GM23338 (cell line): ENCODE data around the gene TMED8. TPM values are rescaled to one million over a fixed set of nuclear protein-coding genes. Genes with fewer than 3 reads are reported as not detected.

Experiments
- ATAC-seq: fragments of 200-7000 bp; cut with Tn5 transposase; 3 replicates; pipeline ENCODE4 v1.9.1; 2020
- DNase-seq: peaks from one replicate; pipeline ENCODE4 v3.0.0-alpha.2; 2015; ENCODE audit warnings: low spot score
- H2AFZ ChIP-seq: fragments of 200-600 bp; sonication (generic); 2 replicates; pipeline ENCODE4 v1.8.0; 2016; ENCODE audit warnings: antibody characterized with exemption, mild to moderate bottlenecking, moderate library complexity
- H3F3A ChIP-seq: fragments of 200-600 bp; sonication (generic); replicated peaks from 2 replicates; pipeline ENCODE4 v1.8.0; 2017; ENCODE audit warnings: antibody characterized with exemption, mixed run types, low read depth
- H3K27ac ChIP-seq: fragments of 200-600 bp; sonication (generic); 2 replicates; pipeline ENCODE4 v1.6.1; 2016; ENCODE audit warnings: low read depth
- H3K27me3 ChIP-seq: fragments of 200-600 bp; sonication (generic); 2 replicates; pipeline ENCODE4 v1.8.0; 2016; ENCODE audit warnings: mild to moderate bottlenecking, mixed run types, moderate library complexity; ENCODE audit not compliant: insufficient read depth
- H3K36me3 ChIP-seq: fragments of 200-600 bp; sonication (generic); 2 replicates; pipeline ENCODE4 v1.8.0; 2016; ENCODE audit warnings: mild to moderate bottlenecking; ENCODE audit not compliant: insufficient read depth
- H3K4me1 ChIP-seq: fragments of 200-600 bp; sonication (generic); 2 replicates; pipeline ENCODE4 v1.8.0; 2016; ENCODE audit warnings: mild to moderate bottlenecking, moderate library complexity; ENCODE audit not compliant: insufficient read depth
- H3K4me2 ChIP-seq: fragments of 200-600 bp; sonication (generic); 2 replicates; pipeline ENCODE4 v1.7.1; 2017; ENCODE audit warnings: mixed run types
- H3K4me3 ChIP-seq: fragments of 200-600 bp; sonication (generic); 2 replicates; pipeline ENCODE4 v1.6.1; 2016; ENCODE audit warnings: mixed run types
- H3K79me2 ChIP-seq: fragments of 200-600 bp; sonication (generic); replicated peaks from 2 replicates; pipeline ENCODE4 v1.8.0; 2017; ENCODE audit warnings: mild to moderate bottlenecking; ENCODE audit not compliant: insufficient read depth
- H3K9me2 ChIP-seq: fragments of 200-600 bp; sonication (generic); 2 replicates; pipeline ENCODE4 v1.8.0; 2017; ENCODE audit not compliant: insufficient read depth
- H4K20me1 ChIP-seq: fragments of 200-600 bp; sonication (generic); replicated peaks from 2 replicates; pipeline ENCODE4 v1.8.0; 2017; ENCODE audit warnings: mild to moderate bottlenecking; ENCODE audit not compliant: insufficient read depth
- H3K27ac Mint-ChIP-seq: 2 replicates; pipeline ENCODE4 v1.8.0; 2020; ENCODE audit warnings: inconsistent platforms, mild to moderate bottlenecking, moderate library complexity, mixed read lengths
- H3K27me3 Mint-ChIP-seq: 3 replicates; pipeline ENCODE4 v1.8.0; 2022; ENCODE audit warnings: low read depth, mild to moderate bottlenecking, moderate library complexity, mixed read lengths, inconsistent platforms; ENCODE audit not compliant: insufficient read depth, poor library complexity
- H3K36me3 Mint-ChIP-seq: 3 replicates; pipeline ENCODE4 v1.8.0; 2021; ENCODE audit warnings: low read depth, mild to moderate bottlenecking, inconsistent platforms, moderate library complexity, mixed read lengths
- H3K4me1 Mint-ChIP-seq: 3 replicates; pipeline ENCODE4 v1.8.0; 2020; ENCODE audit warnings: mild to moderate bottlenecking, inconsistent platforms, mixed read lengths
- H3K4me3 Mint-ChIP-seq: 3 replicates; pipeline ENCODE4 v1.8.0; 2021; ENCODE audit warnings: moderate library complexity, mild to moderate bottlenecking, inconsistent platforms, mixed read lengths
- H3K9me3 Mint-ChIP-seq: 3 replicates; pipeline ENCODE4 v1.8.0; 2020; ENCODE audit warnings: moderate library complexity, mild to moderate bottlenecking, inconsistent platforms, mixed read lengths
- CREB1 ChIP-seq: fragments of 250-450 bp; sonication (Bioruptor Pico); IDR thresholded peaks from 2 replicates; pipeline ENCODE4 v1.5.0; 2020; ENCODE audit warnings: low read depth, mild to moderate bottlenecking, moderate library complexity
- EZH2 ChIP-seq: fragments of 200-600 bp; sonication (generic); IDR thresholded peaks from one replicate; pipeline ENCODE4 v1.8.0; 2017; ENCODE audit warnings: antibody characterized with exemption, mild to moderate bottlenecking, low read depth; ENCODE audit not compliant: unreplicated experiment
- EZH2phosphoT487 ChIP-seq: fragments of 200-600 bp; sonication (generic); IDR thresholded peaks from one replicate; pipeline ENCODE4 v1.8.1; 2018; ENCODE audit warnings: antibody characterized with exemption; ENCODE audit not compliant: unreplicated experiment
- JUNB ChIP-seq: IDR thresholded peaks from one replicate; pipeline ENCODE4 v1.6.1; 2016; ENCODE audit warnings: antibody characterized with exemption; ENCODE audit not compliant: unreplicated experiment
- NANOG ChIP-seq: IDR thresholded peaks from 2 replicates; pipeline ENCODE4 v1.6.1; 2016; ENCODE audit warnings: antibody characterized with exemption, borderline replicate concordance
- POLR2AphosphoS5 ChIP-seq: IDR thresholded peaks from 2 replicates; pipeline ENCODE4 v1.6.1; 2016; ENCODE audit warnings: antibody characterized with exemption, low read depth
- STAT1 ChIP-seq: IDR thresholded peaks from one replicate; pipeline ENCODE4 v1.6.1; 2016; ENCODE audit warnings: antibody characterized with exemption; ENCODE audit not compliant: unreplicated experiment
- ZNF114 ChIP-seq: fragments of 250-450 bp; sonication (Bioruptor Pico); IDR thresholded peaks from 2 replicates; pipeline ENCODE4 v1.5.0; 2020; ENCODE audit warnings: mild to moderate bottlenecking, moderate library complexity
- ZNF331 ChIP-seq: fragments of 250-450 bp; sonication (Bioruptor Pico); IDR thresholded peaks from 2 replicates; pipeline ENCODE4 v1.5.0; 2020; ENCODE audit warnings: low read depth, mild to moderate bottlenecking, moderate library complexity
- ZNF462 ChIP-seq: fragments of 250-450 bp; sonication (Bioruptor Pico); IDR thresholded peaks from 2 replicates; pipeline ENCODE4 v1.5.0; 2020; ENCODE audit warnings: mild to moderate bottlenecking, moderate library complexity
- polyA plus RNA-seq: library from polyadenylated mRNA; unstranded; fragments of >200 nt; fragmentation: Nextera tagmentation; extraction: Ambion mirVana; gene quantifications from 2 replicates; pipeline ENCODE4 v1.2.1, GENCODE V29; 2016
- total RNA-seq: library from RNA; depleted of rRNA; stranded (reverse); fragments of >200 nt; shearing (Covaris generic); gene quantifications from 2 replicates; pipeline ENCODE4 v1.2.3, GENCODE V29; 2014

TMED8 gene
- total and polyA plus RNA-seq, 2 experiments from 2014 or later: 4.3 to 13.8 TPM

GRCh38 chr14:77378701-77379100, 1.8 kb upstream of the TMED8 start (continued):
- TF ChIP-seq ZNF462 (CRISPR knock-in tag) (no peak), EZH2 (no peak), CREB1 (CRISPR knock-in tag) (no peak), ZNF114 (CRISPR knock-in tag) (no peak), EZH2phosphoT487 (no peak), STAT1 (no peak)

DNA sequence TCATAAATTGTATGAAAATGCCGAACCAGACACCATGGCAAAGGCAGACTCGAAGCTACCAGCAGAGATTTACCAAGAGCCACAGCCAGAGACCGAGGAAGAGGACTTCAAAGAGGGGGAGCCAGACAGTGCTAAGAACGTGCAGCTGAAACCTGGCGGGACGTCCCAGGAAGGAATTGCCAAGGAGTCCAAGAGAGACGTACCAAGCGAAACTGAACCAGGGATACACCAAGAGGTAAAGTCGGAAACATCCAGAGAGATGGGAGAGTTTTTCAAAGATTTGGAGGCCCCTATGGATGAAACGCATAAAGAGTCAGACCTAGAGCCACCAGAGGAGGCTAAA, 579 bp upstream of the TMED8 start:
- Histone ChIP-seq H3K79me2 (0 out of 2 replicates have a peak, but pooled peaks cover 3% of the 10 kb centered on the region), H4K20me1 (no peaks in the 10 kb centered on the region), H2AFZ (peak overlapping the region; percentile 98), H3K27me3 (peaks cover 6% of the 10 kb centered on the region; the same call in 1 of the 2 replicates), H3K4me3 (peak overlapping the region; percentile 95), H3K4me1 (no peaks in the 10 kb centered on the region; the same call in 1 of the 2 replicates), H3K9me2 (no peaks in the 10 kb centered on the region), H3K27ac (no peak overlapping the region), H3K36me3 (no peaks in the 10 kb centered on the region), H3F3A (no peaks in the 10 kb centered on the region), H3K4me2 (peak overlapping the region; percentile 82)
- Mint-ChIP-seq H3K27ac (no peak overlapping the region), H3K4me1 (peaks cover 16% of the 10 kb centered on the region), H3K27me3 (peaks cover 5% of the 10 kb centered on the region), H3K4me3 (no peak overlapping the region), H3K36me3 (no peaks in the 10 kb centered on the region), H3K9me3 (no peaks in the 10 kb centered on the region)
- DNase-seq (peak; percentile 12), ATAC-seq (peak; percentile 8; the same call in 2 of the 3 replicates)
- TF ChIP-seq POLR2AphosphoS5: no peak
- TF ChIP-seq NANOG: no peak
- no peak for TF ChIP-seq JUNB
- TF ChIP-seq ZNF331: no peak
